ENCODE data around the gene DIP2C. TPM values are rescaled to one million over a fixed set of nuclear protein-coding genes. Genes with fewer than 3 reads are reported as not detected.

Gene DIP2C
- total and polyA plus RNA-seq, 4 donors: 6.4 to 40.2 (median 23.8) TPM

- H3K27me3 ChIP-seq (ENCODE audit: control insufficient read depth in 1 of 2, insufficient read depth in 2 of 2, low read length in 1 of 2): no peaks in the 10 kb centered on the region
- DNase-seq: no peak
- no peak for ATAC-seq (ENCODE audit: low FRiP score)
- 81 to 85% methylated on average over 5 of the region's 5 CpGs for WGBS, 2 donors
- no peaks in the 10 kb centered on the region for H3K9me3 ChIP-seq (ENCODE audit: control insufficient read depth, low read length)
- H3K36me3 ChIP-seq (ENCODE audit: control insufficient read depth in 1 of 2, insufficient read depth in 2 of 2, low read length in 1 of 2): no peaks in the 10 kb centered on the region
- no peaks in the 10 kb centered on the region for H3K4me1 ChIP-seq (ENCODE audit: control insufficient read depth in 1 of 2, insufficient read depth in 2 of 2, low read length in 2 of 2)
- H3K27ac ChIP-seq (ENCODE audit: low read depth in 1 of 2, low read length in 2 of 2): no peak overlapping the region
- intact Hi-C loops (cut with DNase I): no loop called here
- H3K4me3 ChIP-seq (ENCODE audit: low read length in 2 of 2): no peak overlapping the region
Measured at GRCh38 chr10:387593-387891, 301.9 kb downstream of the DIP2C start.

GRCh38 chr10:386771-387592, 302.5 kb downstream of the DIP2C start:
- H3K27me3 ChIP-seq (ENCODE audit: control insufficient read depth in 1 of 2, insufficient read depth in 2 of 2, low read length in 1 of 2): no peaks in the 10 kb centered on the region
- intact Hi-C loops (cut with DNase I): no loop called here
- no peaks in the 10 kb centered on the region for H3K9me3 ChIP-seq (ENCODE audit: control insufficient read depth, low read length)
- H3K4me3 ChIP-seq (ENCODE audit: low read length in 2 of 2): no peak overlapping the region
- WGBS, 2 donors: 82 to 84% methylated on average over 27 of the region's 27 CpGs
- no peak overlapping the region for H3K27ac ChIP-seq (ENCODE audit: low read depth in 1 of 2, low read length in 2 of 2)
- ATAC-seq (ENCODE audit: low FRiP score): no peak
- no peaks in the 10 kb centered on the region for H3K4me1 ChIP-seq (ENCODE audit: control insufficient read depth in 1 of 2, insufficient read depth in 2 of 2, low read length in 2 of 2)
- H3K36me3 ChIP-seq (ENCODE audit: control insufficient read depth in 1 of 2, insufficient read depth in 2 of 2, low read length in 1 of 2): no peaks in the 10 kb centered on the region
- DNase-seq: peak in 1 of 2 donors; percentile 83

- Histone ChIP-seq H3K27me3 (ENCODE audit: control insufficient read depth in 1 of 2, insufficient read depth in 2 of 2, low read length in 1 of 2) (no peaks in the 10 kb centered on the region), H3K36me3 (ENCODE audit: control insufficient read depth in 1 of 2, insufficient read depth in 2 of 2, low read length in 1 of 2) (no peaks in the 10 kb centered on the region), H3K4me3 (ENCODE audit: low read length in 2 of 2) (no peak overlapping the region), H3K27ac (ENCODE audit: low read depth in 1 of 2, low read length in 2 of 2) (no peak overlapping the region), H3K9me3 (ENCODE audit: control insufficient read depth, low read length) (no peaks in the 10 kb centered on the region), H3K4me1 (ENCODE audit: control insufficient read depth in 1 of 2, insufficient read depth in 2 of 2, low read length in 2 of 2) (no peaks in the 10 kb centered on the region)
- ATAC-seq (ENCODE audit: low FRiP score): no peak
- intact Hi-C loops (cut with DNase I): no loop called here
- DNase-seq: no peak
- WGBS, 2 donors: 88% methylated on average over 31 of the region's 31 CpGs
Measured at GRCh38 chr10:385571-386300, 303.7 kb downstream of the DIP2C start.

- 93 to 94% methylated on average over 27 of the region's 27 CpGs for WGBS, 2 donors
- no peak for ATAC-seq (ENCODE audit: low FRiP score)
- intact Hi-C loops (cut with DNase I): no loop called here
- no peaks in the 10 kb centered on the region for H3K27me3 ChIP-seq (ENCODE audit: control insufficient read depth in 1 of 2, insufficient read depth in 2 of 2, low read length in 1 of 2)
- H3K9me3 ChIP-seq (ENCODE audit: control insufficient read depth, low read length): no peaks in the 10 kb centered on the region
- H3K4me3 ChIP-seq (ENCODE audit: low read length in 2 of 2): no peak overlapping the region
- DNase-seq: no peak
- no peaks in the 10 kb centered on the region for H3K4me1 ChIP-seq (ENCODE audit: control insufficient read depth in 1 of 2, insufficient read depth in 2 of 2, low read length in 2 of 2)
- H3K36me3 ChIP-seq (ENCODE audit: control insufficient read depth in 1 of 2, insufficient read depth in 2 of 2, low read length in 1 of 2): no peaks in the 10 kb centered on the region
- H3K27ac ChIP-seq (ENCODE audit: low read depth in 1 of 2, low read length in 2 of 2): no peak overlapping the region
Measured at GRCh38 chr10:384538-385305, 304.7 kb downstream of the DIP2C start.

GRCh38 chr10:383519-383918, 305.9 kb downstream of the DIP2C start:
- H3K9me3 ChIP-seq (ENCODE audit: control insufficient read depth, low read length): no peaks in the 10 kb centered on the region
- WGBS, 2 donors: 70 to 78% methylated on average over 6 of the region's 6 CpGs
- no peak for ATAC-seq (ENCODE audit: low FRiP score)
- intact Hi-C loops (cut with DNase I): no loop called here
- H3K4me3 ChIP-seq (ENCODE audit: low read length in 2 of 2): no peak overlapping the region
- H3K27me3 ChIP-seq (ENCODE audit: control insufficient read depth in 1 of 2, insufficient read depth in 2 of 2, low read length in 1 of 2): no peaks in the 10 kb centered on the region
- DNase-seq: no peak
- no peaks in the 10 kb centered on the region for H3K36me3 ChIP-seq (ENCODE audit: control insufficient read depth in 1 of 2, insufficient read depth in 2 of 2, low read length in 1 of 2)
- no peak overlapping the region for H3K27ac ChIP-seq (ENCODE audit: low read depth in 1 of 2, low read length in 2 of 2)
- no peaks in the 10 kb centered on the region for H3K4me1 ChIP-seq (ENCODE audit: control insufficient read depth in 1 of 2, insufficient read depth in 2 of 2, low read length in 2 of 2)

GRCh38 chr10:381805-382204, 307.7 kb downstream of the DIP2C start:
- Histone ChIP-seq H3K27ac (ENCODE audit: low read depth in 1 of 2, low read length in 2 of 2) (no peak overlapping the region), H3K4me1 (ENCODE audit: control insufficient read depth in 1 of 2, insufficient read depth in 2 of 2, low read length in 2 of 2) (no peaks in the 10 kb centered on the region), H3K4me3 (ENCODE audit: low read length in 2 of 2) (no peak overlapping the region), H3K9me3 (ENCODE audit: control insufficient read depth, low read length) (no peaks in the 10 kb centered on the region), H3K27me3 (ENCODE audit: control insufficient read depth in 1 of 2, insufficient read depth in 2 of 2, low read length in 1 of 2) (no peaks in the 10 kb centered on the region), H3K36me3 (ENCODE audit: control insufficient read depth in 1 of 2, insufficient read depth in 2 of 2, low read length in 1 of 2) (no peaks in the 10 kb centered on the region)
- 94 to 97% methylated on average over 7 of the region's 7 CpGs for WGBS, 2 donors
- DNase-seq: no peak
- intact Hi-C loops (cut with DNase I): no loop called here
- ATAC-seq (ENCODE audit: low FRiP score): no peak

GRCh38 chr10:381346-381745, 308.1 kb downstream of the DIP2C start:
- Histone ChIP-seq H3K4me1 (ENCODE audit: control insufficient read depth in 1 of 2, insufficient read depth in 2 of 2, low read length in 2 of 2) (no peaks in the 10 kb centered on the region), H3K27me3 (ENCODE audit: control insufficient read depth in 1 of 2, insufficient read depth in 2 of 2, low read length in 1 of 2) (no peaks in the 10 kb centered on the region), H3K36me3 (ENCODE audit: control insufficient read depth in 1 of 2, insufficient read depth in 2 of 2, low read length in 1 of 2) (no peaks in the 10 kb centered on the region), H3K27ac (ENCODE audit: low read depth in 1 of 2, low read length in 2 of 2) (no peak overlapping the region), H3K9me3 (ENCODE audit: control insufficient read depth, low read length) (no peaks in the 10 kb centered on the region), H3K4me3 (ENCODE audit: low read length in 2 of 2) (no peak overlapping the region)
- DNase-seq: no peak
- intact Hi-C loops (cut with DNase I): no loop called here
- no peak for ATAC-seq (ENCODE audit: low FRiP score)
- WGBS, 2 donors: 94 to 95% methylated on average over 10 of the region's 10 CpGs

GRCh38 chr10:380313-380940, 309.0 kb downstream of the DIP2C start:
- no peak overlapping the region for H3K27ac ChIP-seq (ENCODE audit: low read depth in 1 of 2, low read length in 2 of 2)
- WGBS, 2 donors: 55% methylated on average over 17 of the region's 17 CpGs
- no peak for ATAC-seq (ENCODE audit: low FRiP score)
- H3K27me3 ChIP-seq (ENCODE audit: control insufficient read depth in 1 of 2, insufficient read depth in 2 of 2, low read length in 1 of 2): no peaks in the 10 kb centered on the region
- no peaks in the 10 kb centered on the region for H3K4me1 ChIP-seq (ENCODE audit: control insufficient read depth in 1 of 2, insufficient read depth in 2 of 2, low read length in 2 of 2)
- H3K36me3 ChIP-seq (ENCODE audit: control insufficient read depth in 1 of 2, insufficient read depth in 2 of 2, low read length in 1 of 2): no peaks in the 10 kb centered on the region
- intact Hi-C loops (cut with DNase I): no loop called here
- H3K4me3 ChIP-seq (ENCODE audit: low read length in 2 of 2): no peak overlapping the region
- no peaks in the 10 kb centered on the region for H3K9me3 ChIP-seq (ENCODE audit: control insufficient read depth, low read length)
- DNase-seq: no peak
